ENCODE data around the gene FGF8.

DNA sequence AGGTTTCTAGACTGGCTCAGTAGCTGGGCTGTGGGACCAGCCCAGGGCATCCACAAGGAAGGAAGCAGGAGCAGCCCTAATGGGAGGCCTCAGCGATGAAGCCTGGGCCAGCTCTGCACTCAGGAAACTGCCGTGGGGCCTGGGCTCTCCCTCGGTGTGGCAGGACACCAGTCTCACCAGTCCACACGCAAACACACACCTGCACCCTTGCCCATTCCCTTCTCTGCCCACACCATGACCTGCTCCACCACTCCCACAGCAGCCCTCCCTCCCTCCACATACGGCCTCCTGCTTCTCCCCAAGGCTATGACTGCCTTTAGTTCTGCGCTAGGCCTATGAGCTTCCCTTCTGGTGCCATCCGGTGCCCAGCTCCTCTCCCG, 7.1 kb downstream of the FGF8 start:
- TF ChIP-seq, protein P1, sequence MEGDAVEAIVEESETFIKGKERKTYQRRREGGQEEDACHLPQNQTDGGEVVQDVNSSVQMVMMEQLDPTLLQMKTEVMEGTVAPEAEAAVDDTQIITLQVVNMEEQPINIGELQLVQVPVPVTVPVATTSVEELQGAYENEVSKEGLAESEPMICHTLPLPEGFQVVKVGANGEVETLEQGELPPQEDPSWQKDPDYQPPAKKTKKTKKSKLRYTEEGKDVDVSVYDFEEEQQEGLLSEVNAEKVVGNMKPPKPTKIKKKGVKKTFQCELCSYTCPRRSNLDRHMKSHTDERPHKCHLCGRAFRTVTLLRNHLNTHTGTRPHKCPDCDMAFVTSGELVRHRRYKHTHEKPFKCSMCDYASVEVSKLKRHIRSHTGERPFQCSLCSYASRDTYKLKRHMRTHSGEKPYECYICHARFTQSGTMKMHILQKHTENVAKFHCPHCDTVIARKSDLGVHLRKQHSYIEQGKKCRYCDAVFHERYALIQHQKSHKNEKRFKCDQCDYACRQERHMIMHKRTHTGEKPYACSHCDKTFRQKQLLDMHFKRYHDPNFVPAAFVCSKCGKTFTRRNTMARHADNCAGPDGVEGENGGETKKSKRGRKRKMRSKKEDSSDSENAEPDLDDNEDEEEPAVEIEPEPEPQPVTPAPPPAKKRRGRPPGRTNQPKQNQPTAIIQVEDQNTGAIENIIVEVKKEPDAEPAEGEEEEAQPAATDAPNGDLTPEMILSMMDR (IDR thresholded peaks at IDR 0.05; ENCODE audit: extremely low read depth in 1 of 2, insufficient read depth in 1 of 2, low read depth in 1 of 2, low read length in 2 of 2), result no peak
- TF ChIP-seq EZH2 (IDR thresholded peaks at IDR 0.05; ENCODE audit: borderline replicate concordance, low read depth, low read length, severe bottlenecking) (no peak), POLR2AphosphoS5 (IDR thresholded peaks at IDR 0.05; ENCODE audit: insufficient read depth, low read depth, low read length) (no peak), GATA2 (IDR thresholded peaks at IDR 0.05; ENCODE audit: insufficient read depth, insufficient read length, low read depth, low read length) (no peak), POLR2A (IDR thresholded peaks at IDR 0.05; ENCODE audit: low read depth, low read length) (no peak), MYC (IDR thresholded peaks at IDR 0.05; ENCODE audit: low read depth, low read length) (no peak)
- TF ChIP-seq, protein P2, sequence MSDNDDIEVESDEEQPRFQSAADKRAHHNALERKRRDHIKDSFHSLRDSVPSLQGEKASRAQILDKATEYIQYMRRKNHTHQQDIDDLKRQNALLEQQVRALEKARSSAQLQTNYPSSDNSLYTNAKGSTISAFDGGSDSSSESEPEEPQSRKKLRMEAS (IDR thresholded peaks at IDR 0.05; ENCODE audit: insufficient read depth, insufficient read length), result no peak

Measured in endothelial cell of umbilical vein (primary cell).